Bone marrow (tissue), 2 donors: ENCODE measurements around the gene SPATA24.
"Not testable (repeated sequence)": the region's sequence is repeated elsewhere in the genome, so short reads cannot be mapped to it uniquely, and the experiment has no call there.

ENCODE experiments used
- DNase-seq, 2 donors: peaks; one replicate each; lab custom pipeline; 2025; lab: John Stamatoyannopoulos, UW

The SPATA24 gene

DNA sequence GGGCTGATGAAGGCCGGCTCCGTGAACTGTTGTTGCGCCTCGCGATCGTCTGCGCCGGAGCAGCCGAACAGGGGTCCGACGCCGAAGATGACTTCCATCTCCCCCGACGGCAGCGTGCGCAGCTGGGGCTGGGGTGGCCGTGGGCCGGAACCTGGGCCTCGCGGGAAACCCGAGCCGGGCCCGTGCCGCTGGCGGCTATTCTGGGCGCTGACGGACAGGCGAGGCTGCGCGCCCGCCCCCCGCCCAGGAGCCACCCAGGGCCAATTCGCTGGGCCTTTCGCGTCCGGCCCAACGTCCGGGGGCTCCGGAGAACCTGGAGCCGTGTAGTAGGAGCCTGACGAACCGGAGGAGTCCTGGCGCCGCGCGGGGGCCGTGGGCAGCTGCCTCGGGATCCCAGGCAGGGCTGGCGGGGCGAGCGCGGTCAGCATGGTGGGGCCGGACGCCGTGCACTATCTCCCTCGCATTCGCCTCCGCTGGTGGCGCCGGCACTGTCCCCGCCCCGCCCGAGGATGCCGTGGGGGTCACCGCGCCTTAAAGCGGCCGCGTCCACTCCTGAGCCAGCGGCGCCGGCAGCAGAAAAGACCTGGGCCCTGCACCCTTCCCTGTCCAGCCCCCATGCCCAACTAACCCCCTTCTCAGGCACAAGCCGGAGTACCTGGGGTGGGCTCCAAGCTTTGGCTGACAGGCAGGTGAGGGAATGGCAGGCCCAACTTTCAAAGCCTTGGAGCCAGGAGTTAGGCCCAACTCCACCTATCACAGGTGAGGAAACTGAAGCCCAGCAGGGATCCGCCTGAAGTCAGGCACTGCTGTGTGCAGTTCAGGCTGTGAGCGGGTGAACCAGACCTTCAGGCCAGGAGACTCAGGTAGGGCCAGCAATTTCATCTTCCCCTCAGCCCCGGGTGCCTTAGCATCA, 9.0 kb downstream of the SPATA24 start, which contains the start of gene PROB1:
Gene PROB1 (minus strand): TSS at position 451 of the 913 bp plus-strand sequence. CDS start 23 bp downstream, at position 428.
- DNase-seq = no peak

GRCh38 chr5:139394123-139394653, 9.7 kb downstream of the SPATA24 start:
- peak in 1 of 2 donors; percentile 36 for DNase-seq

GRCh38 chr5:139393497-139394122, 10.3 kb downstream of the SPATA24 start:
- DNase-seq = no peak

DNA sequence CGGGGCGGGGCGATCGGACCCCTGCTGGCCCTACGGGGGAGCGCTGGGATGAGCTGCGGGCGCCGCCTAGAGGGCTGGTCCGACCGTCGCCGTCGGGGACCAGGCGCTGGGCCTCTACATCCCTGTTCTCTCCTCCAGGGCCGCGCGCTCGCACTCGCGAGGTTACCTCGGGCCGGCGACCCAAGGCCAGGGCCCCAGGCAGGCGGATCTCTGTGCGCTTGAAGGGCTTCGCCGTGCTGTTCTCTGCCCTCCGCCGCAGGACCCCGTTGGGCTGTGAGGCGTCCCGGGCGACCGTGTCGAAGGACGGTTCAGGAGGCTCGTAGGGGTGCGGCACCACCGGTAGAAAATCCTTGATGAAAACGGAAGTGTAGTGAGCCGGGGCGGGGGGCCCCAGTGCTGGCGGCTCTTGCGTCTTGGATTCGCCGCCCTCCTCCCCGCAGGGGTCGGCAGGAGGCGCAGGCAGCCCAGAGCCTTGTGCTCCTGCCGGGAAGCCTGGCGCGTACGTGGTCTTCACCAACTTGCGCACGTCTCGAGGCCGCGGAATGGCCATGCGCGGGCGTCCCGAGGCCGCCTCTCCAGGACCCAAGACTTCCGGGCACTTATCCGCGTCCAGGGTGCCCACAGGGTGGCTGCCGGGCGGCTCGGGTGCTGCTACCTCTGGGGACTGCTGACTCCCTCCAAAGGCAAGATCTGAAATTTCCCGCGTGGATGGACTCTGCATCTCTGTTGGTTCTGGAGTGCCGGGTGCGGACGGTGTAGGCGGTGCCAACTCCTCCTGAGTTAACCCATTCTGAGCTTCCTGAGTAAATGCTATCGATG, 11.0 kb downstream of the SPATA24 start:
- DNase-seq = peak; percentile 69 to 84

GRCh38 chr5:139392324-139392677, 11.6 kb downstream of the SPATA24 start:
- no peak for DNase-seq

DNA sequence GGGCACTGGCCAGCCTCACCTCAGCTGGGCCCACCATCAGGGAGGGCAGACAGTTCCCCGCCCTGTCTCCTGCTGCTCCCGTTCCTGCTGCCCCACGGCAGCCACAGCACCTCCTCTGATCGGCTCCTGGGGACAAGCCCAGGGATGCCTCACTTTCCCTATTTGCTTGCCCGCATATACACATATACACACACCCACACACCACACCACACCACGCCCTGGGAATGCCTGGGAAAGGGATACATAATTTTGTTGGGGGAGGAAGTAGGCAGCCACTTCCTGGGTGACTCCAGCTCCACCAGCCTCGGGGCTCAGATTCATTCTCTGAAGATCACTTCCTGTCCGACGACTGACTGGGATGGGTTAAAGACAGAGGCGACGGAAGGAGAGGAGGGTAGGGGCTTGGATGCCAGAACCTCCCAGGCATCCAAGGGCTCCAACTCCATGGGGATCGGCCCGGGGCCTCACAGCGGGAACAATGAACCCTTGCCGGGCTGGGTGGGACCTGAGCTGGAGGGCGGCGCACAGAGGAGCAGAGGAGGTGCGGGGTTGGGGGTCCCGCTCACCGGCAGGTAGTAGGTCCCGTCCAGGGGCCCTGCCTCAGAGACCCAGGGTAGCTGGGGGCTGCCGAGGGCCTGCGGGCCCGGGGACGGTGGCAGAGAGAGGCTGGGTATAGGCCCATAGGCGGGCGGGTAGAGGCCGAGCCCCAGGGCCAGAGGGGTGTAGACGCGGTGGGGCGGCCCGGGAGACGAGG, 12.1 kb downstream of the SPATA24 start:
- DNase-seq = no peak

DNA sequence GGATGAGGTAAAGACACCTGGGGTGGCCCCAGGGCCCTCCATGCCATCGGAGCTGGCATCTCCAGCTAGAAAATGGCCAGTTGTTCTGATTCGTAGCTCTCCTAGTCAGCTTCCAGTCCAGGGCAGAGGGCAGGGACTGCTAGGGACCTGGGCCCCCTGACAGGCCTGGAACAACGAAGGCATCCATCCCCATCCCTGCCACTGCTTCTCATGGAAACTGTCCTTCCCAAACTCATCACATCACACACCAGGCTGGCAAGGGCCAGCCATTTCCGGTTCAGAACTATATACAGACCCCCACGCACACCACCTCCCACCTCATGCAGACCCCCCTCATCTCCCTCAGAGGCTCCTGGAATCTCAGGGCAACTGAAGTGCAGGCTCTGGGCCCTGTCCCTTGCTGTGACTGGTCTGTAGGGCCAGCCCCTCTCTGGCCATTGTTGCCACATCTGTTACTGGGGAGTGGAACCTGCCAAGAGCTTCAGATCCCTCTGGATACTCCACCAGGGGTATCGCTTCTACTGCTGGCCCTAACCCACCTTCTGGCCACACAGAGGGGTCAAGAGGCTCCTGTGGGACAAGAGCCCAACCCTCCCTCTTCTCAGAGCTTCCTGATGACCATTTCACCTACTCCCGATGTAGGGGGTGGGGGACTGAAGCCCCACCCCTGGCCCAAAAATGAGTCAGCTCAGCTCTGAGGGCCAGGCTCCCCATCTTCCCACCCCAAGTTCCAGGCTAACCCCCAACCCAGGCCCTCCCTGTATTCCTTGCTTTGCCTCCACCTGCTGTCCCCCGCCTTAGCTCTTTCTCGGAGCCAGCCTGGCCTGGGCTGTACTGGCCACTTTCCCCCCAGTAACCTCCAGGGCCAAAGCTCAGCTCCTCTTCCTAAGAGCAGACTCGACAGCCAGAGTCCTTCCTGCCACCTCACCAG, 13.0 kb downstream of the SPATA24 start:
- no peak for DNase-seq

- DNase-seq = no peak
Observed at GRCh38 chr5:139389701-139390638, 13.9 kb downstream of the SPATA24 start, which contains the start of gene MZB1. Gene MZB1, minus strand, starts transcription at chr5:139389913. Its CDS starts 57 bp downstream, at chr5:139389856.

DNA sequence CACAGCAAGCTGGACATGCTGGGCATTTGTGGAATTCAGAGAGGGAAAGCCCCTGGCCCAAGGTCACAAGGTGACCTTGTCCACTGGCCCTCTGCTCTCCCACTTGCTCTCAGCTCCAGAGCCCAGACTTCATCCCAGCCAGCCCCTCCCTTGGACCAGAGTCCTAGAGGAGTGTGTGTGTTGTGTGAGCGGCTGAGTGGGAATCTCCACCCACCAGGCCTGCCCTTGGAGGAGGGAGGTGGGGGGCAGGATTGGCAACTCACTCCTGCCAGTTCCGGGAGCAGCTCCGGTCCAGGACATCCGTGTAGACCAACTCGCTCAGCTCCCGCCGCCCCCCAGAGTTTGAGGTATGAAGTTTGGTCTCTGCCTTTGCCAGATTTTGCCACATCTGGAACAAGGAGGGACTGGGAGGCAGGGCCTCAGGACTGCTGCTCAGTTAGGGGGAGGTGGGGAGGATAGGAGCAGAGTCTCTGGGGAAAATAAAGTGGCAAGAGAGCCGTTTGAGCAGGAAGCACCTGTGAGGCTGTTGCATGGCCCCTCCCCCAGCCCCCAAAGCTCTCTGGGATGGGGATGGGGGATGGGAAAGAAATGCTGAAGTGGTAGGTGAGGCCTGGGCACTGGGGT, 15.6 kb downstream of the SPATA24 start:
- DNase-seq = peak in 1 of 2 donors; percentile 77

- peak in 1 of 2 donors; percentile 25 for DNase-seq
Observed at GRCh38 chr5:139387611-139388197, 16.2 kb downstream of the SPATA24 start.

- not testable (repeated sequence) for DNase-seq
Observed at GRCh38 chr5:139386956-139387355, 16.9 kb downstream of the SPATA24 start.

DNA sequence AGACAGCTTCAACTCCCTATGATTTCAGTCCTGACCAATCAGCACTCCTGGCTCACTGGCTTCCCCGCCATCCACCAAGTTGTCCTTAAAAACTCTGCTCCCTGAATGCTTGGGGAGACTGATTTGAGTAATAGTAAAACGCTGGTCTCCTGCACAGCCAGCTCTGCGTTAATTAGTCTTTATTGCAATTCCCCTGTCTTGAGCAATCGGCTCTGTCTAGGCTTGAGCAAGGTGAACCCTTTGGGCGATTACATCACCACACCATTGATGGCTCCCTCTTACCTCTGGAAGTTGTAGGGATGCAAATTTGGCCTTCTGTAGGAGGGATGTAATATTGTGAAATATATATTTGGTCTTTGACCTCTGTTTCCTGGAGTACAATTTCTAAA, 17.8 kb downstream of the SPATA24 start:
- no peak for DNase-seq

DNA sequence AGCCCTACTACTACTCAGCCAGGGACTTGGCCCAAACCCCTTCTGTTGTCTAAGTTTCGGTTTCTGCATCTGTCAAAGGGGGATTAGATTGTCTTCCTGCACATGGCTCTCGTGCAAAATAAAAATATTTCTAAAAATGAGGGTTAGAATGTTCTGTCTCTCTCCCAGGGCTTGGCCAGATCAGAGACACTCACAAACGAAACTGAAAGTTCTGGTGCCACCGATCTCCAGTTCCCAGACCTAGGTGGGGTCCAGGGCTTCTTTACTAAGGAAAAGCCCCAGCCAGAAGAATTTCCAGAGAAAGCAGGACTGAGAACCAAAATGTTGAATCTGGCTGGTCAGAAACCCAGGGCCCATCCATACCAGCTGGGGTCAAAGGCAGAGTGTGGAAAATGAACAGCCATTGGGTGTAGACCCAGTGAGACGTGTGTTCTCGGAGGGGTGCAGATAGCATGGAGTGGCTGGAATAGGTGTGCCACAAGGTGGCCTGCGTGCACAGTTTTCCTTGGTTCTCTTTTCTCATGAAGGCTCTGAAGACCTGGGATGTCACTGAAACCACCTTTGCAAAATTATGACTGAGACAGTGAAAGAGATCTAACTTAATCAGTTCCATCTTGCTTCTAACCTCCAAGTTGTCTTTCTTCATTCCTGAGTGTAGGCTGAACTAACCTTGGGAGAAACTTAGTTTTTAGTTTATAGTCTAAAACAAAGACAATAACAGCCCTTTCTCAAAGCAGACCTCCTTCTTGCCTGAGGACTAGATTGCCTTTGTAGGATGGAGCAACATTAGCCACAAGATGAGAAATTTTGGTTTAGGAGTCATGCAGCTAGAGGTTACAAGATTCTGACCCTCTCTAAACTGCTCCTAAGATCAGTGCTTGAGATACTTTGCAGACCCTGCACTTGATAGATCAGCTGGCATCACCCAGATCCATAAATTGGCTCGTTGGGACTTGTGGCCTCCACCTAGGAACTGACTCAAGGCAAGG, 18.5 kb downstream of the SPATA24 start:
- peak in 1 of 2 donors; percentile 37 for DNase-seq

- DNase-seq = no peak
Observed at GRCh38 chr5:139384591-139385051, 19.3 kb downstream of the SPATA24 start.

GRCh38 chr5:139383993-139384590, 19.8 kb downstream of the SPATA24 start:
- no peak for DNase-seq

GRCh38 chr5:139383275-139383992, 20.5 kb downstream of the SPATA24 start, which contains the start of gene SLC23A1:
Gene SLC23A1, minus strand, starts transcription at chr5:139383297. Its CDS starts 44 bp downstream, at chr5:139383253.
- DNase-seq = no peak
